GM19397 (cell line): ENCODE results near the gene ASTN2.

Experiments
- ATAC-seq: cut with Tn5 transposase; IDR thresholded peaks from one replicate; pipeline ENCODE4 v1.9.1; 2021; ENCODE audit warnings: mild to moderate bottlenecking, moderate library complexity; ENCODE audit not compliant: unreplicated experiment

ASTN2 gene

DNA sequence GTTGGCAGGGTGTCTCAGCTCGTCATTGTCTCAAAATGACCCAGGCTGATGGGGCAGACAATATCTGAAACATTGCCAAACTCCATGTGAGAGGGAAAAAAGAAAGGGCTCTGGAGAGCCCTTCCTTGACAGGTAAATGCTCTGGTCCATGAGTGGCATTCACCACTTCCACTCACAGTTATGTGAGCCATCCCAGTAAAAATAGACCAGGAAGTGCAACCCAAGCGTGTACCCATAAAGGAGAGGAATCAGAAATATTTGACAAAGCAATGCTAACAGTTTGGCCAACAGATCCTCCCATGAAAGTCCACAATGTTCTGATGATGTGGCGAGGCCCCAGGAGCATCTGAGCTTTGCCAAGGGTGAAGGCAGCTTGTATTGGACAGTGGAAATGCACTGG, 49.4 kb downstream of the ASTN2 start:
- no peak for ATAC-seq

- no peak for ATAC-seq
These were observed 51.9 kb downstream of the ASTN2 start for GRCh38 chr9:117363006-117363405.

DNA sequence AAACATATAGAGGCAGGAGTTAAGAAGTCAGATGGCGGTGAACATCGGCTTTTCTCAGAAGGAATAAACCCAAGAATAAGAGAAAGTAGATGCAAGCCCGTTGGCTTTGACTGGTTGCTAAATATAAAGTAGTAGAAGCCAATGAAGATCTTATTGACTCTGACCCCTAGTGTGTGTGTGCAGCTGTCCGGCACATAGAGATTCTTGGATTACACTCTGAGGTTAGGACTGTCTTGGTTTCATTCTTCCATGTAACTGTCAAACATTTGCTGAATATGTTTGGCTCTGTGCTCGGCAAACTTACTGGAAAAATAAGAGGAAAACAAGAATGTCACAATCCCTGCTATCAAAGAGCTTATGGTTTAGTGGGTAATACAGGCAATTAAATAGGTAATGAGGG, 54.9 kb downstream of the ASTN2 start:
- no peak for ATAC-seq

DNA sequence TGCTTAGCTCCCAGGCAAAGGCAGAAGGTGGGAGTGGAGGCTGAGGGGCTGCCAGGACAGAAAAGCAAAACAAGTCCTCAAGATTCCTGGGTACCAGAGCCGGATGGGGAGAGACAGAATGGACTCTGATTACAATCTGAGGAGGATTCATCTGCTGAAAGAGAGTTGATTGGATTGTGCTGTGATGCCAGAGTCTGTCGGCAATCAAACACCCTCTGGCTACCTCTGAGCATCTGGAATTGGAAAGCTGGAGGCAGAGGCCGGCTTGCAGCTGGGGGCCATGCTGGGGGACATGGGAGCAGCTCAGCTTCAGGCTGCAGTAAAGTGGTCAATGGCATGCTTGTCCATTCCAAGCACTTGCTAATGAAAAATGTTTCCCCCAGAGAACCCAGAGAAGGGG, 59.3 kb downstream of the ASTN2 start:
- ATAC-seq, result no peak

DNA sequence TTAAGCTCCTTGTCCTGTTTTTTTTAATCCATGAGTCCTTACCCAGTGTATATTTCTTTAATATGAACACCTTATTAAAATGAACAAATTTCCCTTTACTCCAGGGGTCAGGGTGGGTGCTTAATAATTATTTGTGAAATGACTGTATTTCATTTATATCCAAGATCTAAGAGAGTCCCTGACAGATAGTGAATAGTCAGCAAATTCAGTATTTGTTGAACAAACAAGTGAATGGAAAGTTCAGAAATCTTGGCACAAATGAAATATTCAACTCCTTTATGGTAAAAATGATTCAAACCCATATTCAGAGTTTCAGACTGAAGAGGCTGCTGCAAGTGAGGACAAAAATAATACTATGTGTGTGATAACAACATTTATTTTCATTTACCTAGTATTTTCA, 59.9 kb downstream of the ASTN2 start:
- no peak for ATAC-seq

DNA sequence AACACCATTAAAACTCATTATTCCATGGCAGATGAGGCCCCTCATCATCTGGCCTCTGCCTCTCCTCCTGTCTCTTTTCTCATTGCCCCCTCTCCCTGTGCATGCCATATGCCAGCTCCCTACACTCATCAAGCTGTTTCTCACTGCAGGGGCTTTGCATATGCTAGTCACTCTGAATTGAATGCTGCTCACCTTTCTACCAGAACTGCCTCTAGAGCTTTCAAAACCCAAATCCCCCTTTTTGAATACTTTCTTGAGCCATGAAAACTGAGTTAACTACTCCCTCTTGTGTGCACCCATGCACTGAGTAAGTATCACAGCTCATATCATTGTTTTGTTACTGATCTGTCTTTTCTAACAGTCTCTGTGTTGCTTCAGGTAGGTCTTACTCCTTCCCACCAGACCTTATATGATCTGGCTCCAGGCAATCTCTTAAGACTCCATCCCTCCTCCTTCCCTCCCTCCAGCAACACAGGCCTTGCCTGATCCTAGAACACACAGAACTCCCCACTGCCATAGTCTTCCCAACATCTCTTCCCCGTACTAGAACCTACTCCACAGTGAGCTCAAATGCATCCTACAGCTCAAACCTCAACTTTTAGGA, 60.5 kb downstream of the ASTN2 start:
- no peak for ATAC-seq

DNA sequence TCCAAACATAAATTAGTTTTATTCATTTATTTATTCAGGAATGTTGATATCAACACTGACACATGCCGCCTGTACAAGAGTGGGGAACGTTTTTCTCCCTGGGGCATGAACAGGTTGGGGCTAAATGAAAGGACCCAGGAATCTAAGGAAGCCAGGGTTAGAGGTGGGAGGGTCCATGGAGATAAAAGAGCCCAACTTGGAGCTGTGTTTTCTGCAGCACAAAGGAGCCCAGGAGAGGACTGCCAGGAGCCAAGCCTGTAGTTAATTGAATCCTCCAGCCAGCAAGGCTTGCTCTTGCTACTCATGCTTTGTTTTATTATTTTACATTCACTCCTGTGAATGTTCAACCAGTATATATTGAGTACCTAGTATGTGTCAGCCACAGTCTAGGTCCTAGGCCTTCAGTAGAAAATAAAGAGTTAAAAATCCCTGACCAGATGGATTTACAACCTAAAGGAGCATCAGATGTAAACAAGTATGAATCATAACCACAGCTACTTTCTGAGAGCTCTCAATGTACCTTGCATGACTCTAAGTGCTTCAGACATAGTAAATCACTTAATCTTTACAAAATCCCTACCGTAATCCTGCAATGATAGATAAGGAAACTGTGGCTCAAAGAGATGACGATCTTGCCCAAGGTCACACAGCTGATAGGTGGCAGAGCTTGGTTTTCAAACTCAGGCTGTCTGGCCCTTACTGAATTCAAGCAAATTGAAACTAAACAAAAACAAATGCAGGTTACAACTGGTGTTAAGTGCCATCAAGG, 69.8 kb downstream of the ASTN2 start:
- ATAC-seq, result no peak

- ATAC-seq, result no peak
These were observed 71.4 kb downstream of the ASTN2 start for GRCh38 chr9:117343427-117343826.

GRCh38 chr9:117341151-117341550, 73.7 kb downstream of the ASTN2 start:
- ATAC-seq, result no peak

DNA sequence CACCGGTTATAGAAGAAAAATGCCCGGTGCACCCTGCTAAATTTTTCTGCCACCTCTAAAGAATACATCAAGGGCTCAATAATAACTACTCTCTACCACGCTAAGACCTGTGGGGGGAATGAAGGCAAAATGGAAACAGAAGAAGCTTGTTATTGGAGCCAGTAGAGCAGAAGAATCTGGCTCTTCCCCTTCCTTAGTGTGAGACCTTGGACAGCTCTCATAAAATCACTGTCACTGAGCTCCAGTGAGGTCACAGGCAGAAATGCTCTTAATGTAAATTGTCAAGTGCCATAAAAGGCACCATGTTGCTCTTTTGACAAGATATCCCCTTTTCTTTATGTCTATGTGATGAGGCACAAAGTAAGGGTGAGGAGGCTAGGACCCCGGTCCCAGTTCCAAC, 74.4 kb downstream of the ASTN2 start:
- no peak for ATAC-seq

DNA sequence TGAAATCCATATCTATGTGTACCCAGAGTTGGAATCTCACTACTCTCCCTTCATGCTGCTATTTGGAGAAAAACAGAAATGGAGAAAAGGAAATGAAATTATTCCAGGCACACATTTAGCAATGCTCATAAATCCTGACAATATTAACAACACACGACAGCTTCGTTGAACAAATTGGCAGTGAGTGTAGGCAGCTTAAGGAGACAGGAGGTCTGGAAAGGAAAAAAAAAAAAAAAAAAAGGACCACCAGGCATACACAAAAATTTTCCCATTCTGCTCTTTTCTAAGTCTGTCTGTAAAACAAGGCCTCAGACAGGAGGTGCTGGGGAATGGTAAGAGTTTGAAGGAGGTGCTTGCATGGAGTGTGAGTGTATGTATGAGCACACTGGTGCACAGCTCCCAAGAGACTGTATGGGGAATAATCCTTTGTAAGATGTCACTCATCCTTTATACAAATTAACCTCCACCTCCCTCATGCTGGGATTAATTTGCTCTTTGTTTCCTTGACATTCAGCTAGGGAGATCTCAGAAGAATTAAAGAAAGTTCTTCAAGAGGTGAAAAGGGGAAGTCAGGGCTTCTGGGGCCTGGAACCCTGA, 78.9 kb downstream of the ASTN2 start:
- ATAC-seq, result no peak

- ATAC-seq, result no peak
These were observed 80.8 kb downstream of the ASTN2 start for GRCh38 chr9:117334101-117334500.

DNA sequence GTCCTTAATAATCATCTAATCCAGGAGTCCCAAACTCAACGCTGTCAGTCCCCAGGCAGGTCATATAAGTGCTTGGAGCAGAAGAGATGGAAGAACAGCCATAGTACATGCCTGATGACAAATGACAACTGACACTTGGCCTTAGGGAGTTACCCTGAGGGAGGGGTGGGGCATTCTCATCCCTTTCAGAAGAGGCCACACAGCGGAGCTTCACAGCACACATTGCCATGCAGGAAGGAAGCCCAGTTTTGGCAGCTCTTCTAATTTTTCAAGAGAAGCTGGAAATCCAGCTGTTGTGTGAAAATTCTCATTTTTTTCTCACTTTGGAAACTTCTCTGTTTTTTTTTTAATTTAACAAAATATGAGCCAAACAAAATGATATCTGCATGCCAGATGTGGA, 89.0 kb downstream of the ASTN2 start:
- ATAC-seq, result no peak

GRCh38 chr9:117325110-117325731, 89.6 kb downstream of the ASTN2 start:
- ATAC-seq, result no peak

- ATAC-seq, result no peak
These were observed 91.5 kb downstream of the ASTN2 start for GRCh38 chr9:117323390-117323789.

GRCh38 chr9:117317192-117317591, 97.7 kb downstream of the ASTN2 start:
- no peak for ATAC-seq

- no peak for ATAC-seq
These were observed 99.6 kb downstream of the ASTN2 start for GRCh38 chr9:117315236-117315635.

GRCh38 chr9:117313989-117314388, 100.9 kb downstream of the ASTN2 start:
- no peak for ATAC-seq

- no peak for ATAC-seq
These were observed 107.2 kb downstream of the ASTN2 start for GRCh38 chr9:117307701-117308100.

GRCh38 chr9:117306032-117306431, 108.8 kb downstream of the ASTN2 start:
- ATAC-seq, result no peak

DNA sequence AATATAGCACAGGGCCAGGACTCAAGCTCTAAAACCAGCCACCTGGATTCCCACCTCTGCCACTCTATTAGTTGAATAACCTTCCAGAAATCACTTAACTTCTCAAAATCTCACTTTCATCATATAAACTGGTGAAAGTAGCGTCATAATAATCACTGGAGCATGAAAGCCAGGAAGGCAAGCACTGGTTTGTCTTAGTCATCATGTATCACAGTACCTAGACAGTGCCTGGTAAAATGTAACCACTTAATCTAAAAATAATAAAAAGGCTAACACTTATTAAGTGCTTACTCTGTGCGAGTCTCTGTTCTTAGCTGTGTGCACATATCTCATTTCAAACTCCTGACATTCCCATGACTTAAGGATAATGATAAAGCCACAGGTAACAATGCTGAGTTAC, 109.4 kb downstream of the ASTN2 start:
- no peak for ATAC-seq

GRCh38 chr9:117304549-117304948, 110.3 kb downstream of the ASTN2 start:
- no peak for ATAC-seq
